Right atrium auricular region (tissue), 2 donors: ENCODE results near the gene TSNAX. TPM values are rescaled to one million over a fixed set of nuclear protein-coding genes. Genes with fewer than 3 reads are reported as not detected.

Source experiments
- DNase-seq: peaks from one replicate; pipeline ENCODE4 v3.0.0-alpha.2; 2019; ENCODE audit warnings: low spot score
- H3K27ac ChIP-seq, 2 donors: fragments of 200-600 bp; sonication (generic); 1 replicate in 1 of 2; 2 replicates in 1 of 2; pipeline ENCODE4 v1.5.1; 2016 to 2019
- H3K27me3 ChIP-seq, 2 donors: fragments of 200-600 bp; sonication (generic); one replicate each; pipeline versions ENCODE4 v1.5.1 to v1.6.0; 2017 to 2019
- H3K36me3 ChIP-seq: fragments of 200-600 bp; sonication (generic); one replicate; pipeline ENCODE4 v1.5.1; 2016
- H3K4me1 ChIP-seq, 2 donors: fragments of 200-600 bp; sonication (generic); one replicate each; pipeline versions ENCODE4 v1.5.1 to v1.6.0; 2017 to 2019
- H3K4me3 ChIP-seq, 2 donors: fragments of 200-600 bp; sonication (generic); 1 replicate in 1 of 2; 2 replicates in 1 of 2; pipeline ENCODE4 v1.5.1; 2017 to 2019; ENCODE audit warnings: mild to moderate bottlenecking in 1 of 2, moderate library complexity in 1 of 2
- H3K9me3 ChIP-seq, 2 donors: fragments of 200-600 bp; sonication (generic); one replicate each; pipeline ENCODE4 v1.5.1; 2019
- CTCF ChIP-seq, 2 donors: fragments of 200-600 bp; sonication (generic); IDR thresholded peaks; one replicate each; pipeline ENCODE4 v1.5.1; 2019; ENCODE audit warnings: antibody characterized with exemption in 2 of 2
- total RNA-seq, 2 donors: library from RNA; depleted of rRNA; stranded (reverse); fragments of >200 nt; gene quantifications; one replicate each; pipeline ENCODE4 v1.1.0, GENCODE V29; 2016

Gene TSNAX
- total RNA-seq, 2 donors from 2014 or later, result 19.5 to 26.3 TPM

GRCh38 chr1:231612393-231613089, 84.1 kb downstream of the TSNAX start:
- TF ChIP-seq CTCF (IDR thresholded peaks at IDR 0.05), result no peak
- DNase-seq, result no peak

GRCh38 chr1:231613419-231614349, 85.2 kb downstream of the TSNAX start:
- H3K27me3 ChIP-seq, result no peaks in the 10 kb centered on the region
- H3K4me3 ChIP-seq, result no peak overlapping the region
- no peaks in the 10 kb centered on the region for H3K9me3 ChIP-seq
- no peak for DNase-seq
- H3K27ac ChIP-seq, result no peak overlapping the region
- H3K4me1 ChIP-seq, result peaks cover 0 to 4% of the 10 kb centered on the region in 2 donors
- no peak for TF ChIP-seq CTCF (IDR thresholded peaks at IDR 0.05)
- no peaks in the 10 kb centered on the region for H3K36me3 ChIP-seq

More at GRCh38 chr1:231612393-231613089, 84.1 kb downstream of the TSNAX start:
- Histone ChIP-seq H3K36me3 (no peaks in the 10 kb centered on the region), H3K4me1 (no peaks in the 10 kb centered on the region), H3K4me3 (no peak overlapping the region), H3K9me3 (no peaks in the 10 kb centered on the region), H3K27ac (no peak overlapping the region), H3K27me3 (no peaks in the 10 kb centered on the region)

Other genes with a start within 250 kb of the TSNAX start
- 10 to 100 TPM; 10.7 to 11.8 TPM for gene EXOC8, start 190.8 kb upstream of the TSNAX start, total RNA-seq
- gene SPRTN, start 190.4 kb upstream of the TSNAX start, total RNA-seq, result 1 to 10 TPM; 8.9 to 9.1 TPM
- gene EGLN1, start 106.4 kb upstream of the TSNAX start, total RNA-seq, result 10 to 100 TPM; 57.9 to 76.7 TPM
- gene DISC1, start 98.1 kb downstream of the TSNAX start, total RNA-seq, result 1 to 10 TPM; 1.8 to 5.3 TPM